Measurements from ENCODE around the gene QPRT.
A peak's percentile ranks its signal among the peaks of the same experiment; 100 is the strongest.

The QPRT gene

DNA sequence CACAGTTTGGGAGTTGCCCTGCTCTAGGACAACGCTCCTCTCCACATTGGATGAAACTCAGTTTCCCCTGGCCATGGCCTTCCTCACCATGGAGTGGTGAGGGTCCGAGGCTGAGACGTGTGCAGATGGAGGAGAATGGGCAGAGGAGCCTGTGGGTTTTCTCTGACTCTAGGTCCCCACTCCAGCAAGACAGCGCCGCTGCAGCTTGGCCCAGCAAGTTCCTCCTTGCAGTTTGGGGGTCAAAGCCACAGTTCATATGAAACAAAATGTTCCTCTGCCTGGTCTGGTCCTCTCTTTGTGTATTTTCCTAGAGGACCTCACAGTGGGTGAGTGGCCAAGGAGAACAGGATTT lies 64.5 kb downstream of the QPRT start:
- no peak overlapping the region for H3K4me2 ChIP-seq (ENCODE audit: insufficient read depth, low read length)
- no peak overlapping the region for H3K4me3 ChIP-seq (ENCODE audit: low read depth in 1 of 2, low read length in 2 of 2)
- H3K27ac ChIP-seq (ENCODE audit: low read length), result no peak overlapping the region

DNA sequence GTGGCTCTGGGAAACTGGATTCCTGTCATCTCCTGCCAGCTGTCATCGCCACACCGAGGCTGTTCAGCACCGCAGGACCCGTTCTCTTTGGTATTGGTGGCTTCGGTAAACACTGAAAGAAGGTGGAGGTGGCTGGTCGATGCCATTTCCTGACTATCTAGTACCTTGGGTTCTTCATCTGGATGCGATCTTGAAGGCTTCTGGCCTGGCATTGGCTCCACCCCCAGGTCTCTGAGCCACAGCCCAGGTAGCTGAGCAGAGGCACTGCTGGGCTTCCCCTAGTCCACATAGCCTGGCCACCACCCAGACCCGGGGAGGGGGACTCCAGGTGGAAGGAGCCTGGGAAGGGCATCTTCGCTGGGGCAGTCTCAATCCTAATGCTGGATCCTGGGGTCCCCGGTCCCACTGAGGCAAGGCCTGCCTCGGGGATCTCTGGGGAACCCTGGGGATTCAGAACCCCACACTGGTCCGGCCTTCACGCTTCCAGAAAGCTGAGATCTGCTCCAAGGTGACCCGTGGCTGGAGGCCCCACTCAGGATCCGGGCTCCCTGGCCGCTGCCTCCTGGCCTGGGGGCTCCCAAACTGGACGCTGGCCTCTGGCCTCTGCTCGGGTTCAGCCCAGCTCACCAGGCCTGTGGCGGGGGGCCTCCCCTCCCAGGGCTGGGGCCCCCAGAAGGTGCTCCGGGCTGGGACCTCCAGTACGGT lies 65.0 kb downstream of the QPRT start:
- peaks cover 5% of the 10 kb centered on the region for H3K36me3 ChIP-seq (ENCODE audit: insufficient read depth, low read length)

More for the DNA sequence above, 64.5 kb downstream of the QPRT start:
- no peak overlapping the region for H3K9ac ChIP-seq (ENCODE audit: low read depth, low read length)
- no peak for TF ChIP-seq EZH2 (IDR thresholded peaks at IDR 0.05; ENCODE audit: borderline replicate concordance, low read depth, low read length, severe bottlenecking)
- TF ChIP-seq, protein P1, sequence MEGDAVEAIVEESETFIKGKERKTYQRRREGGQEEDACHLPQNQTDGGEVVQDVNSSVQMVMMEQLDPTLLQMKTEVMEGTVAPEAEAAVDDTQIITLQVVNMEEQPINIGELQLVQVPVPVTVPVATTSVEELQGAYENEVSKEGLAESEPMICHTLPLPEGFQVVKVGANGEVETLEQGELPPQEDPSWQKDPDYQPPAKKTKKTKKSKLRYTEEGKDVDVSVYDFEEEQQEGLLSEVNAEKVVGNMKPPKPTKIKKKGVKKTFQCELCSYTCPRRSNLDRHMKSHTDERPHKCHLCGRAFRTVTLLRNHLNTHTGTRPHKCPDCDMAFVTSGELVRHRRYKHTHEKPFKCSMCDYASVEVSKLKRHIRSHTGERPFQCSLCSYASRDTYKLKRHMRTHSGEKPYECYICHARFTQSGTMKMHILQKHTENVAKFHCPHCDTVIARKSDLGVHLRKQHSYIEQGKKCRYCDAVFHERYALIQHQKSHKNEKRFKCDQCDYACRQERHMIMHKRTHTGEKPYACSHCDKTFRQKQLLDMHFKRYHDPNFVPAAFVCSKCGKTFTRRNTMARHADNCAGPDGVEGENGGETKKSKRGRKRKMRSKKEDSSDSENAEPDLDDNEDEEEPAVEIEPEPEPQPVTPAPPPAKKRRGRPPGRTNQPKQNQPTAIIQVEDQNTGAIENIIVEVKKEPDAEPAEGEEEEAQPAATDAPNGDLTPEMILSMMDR (IDR thresholded peaks at IDR 0.05; ENCODE audit: borderline replicate concordance, extremely low read depth, low read length, poor library complexity, severe bottlenecking), result no peak
- H3K4me1 ChIP-seq (ENCODE audit: insufficient read depth, low read length), result peaks cover 34% of the 10 kb centered on the region
- H3K9me3 ChIP-seq (ENCODE audit: insufficient read depth, low read length, severe bottlenecking), result no peaks in the 10 kb centered on the region
- ATAC-seq (ENCODE audit: insufficient read depth, low read depth) (no peak), DNase-seq (no peak)
- no peaks in the 10 kb centered on the region for H4K20me1 ChIP-seq (ENCODE audit: insufficient read depth, low read length)
- H3K79me2 ChIP-seq (ENCODE audit: insufficient read depth, low read length), result peaks cover 14% of the 10 kb centered on the region
- H2AFZ ChIP-seq (ENCODE audit: low read depth, low read length), result no peak overlapping the region
- peaks cover 5% of the 10 kb centered on the region for H3K36me3 ChIP-seq (ENCODE audit: insufficient read depth, low read length)
- H3K27me3 ChIP-seq (ENCODE audit: insufficient read depth, low read length, poor library complexity), result no peaks in the 10 kb centered on the region

DNA sequence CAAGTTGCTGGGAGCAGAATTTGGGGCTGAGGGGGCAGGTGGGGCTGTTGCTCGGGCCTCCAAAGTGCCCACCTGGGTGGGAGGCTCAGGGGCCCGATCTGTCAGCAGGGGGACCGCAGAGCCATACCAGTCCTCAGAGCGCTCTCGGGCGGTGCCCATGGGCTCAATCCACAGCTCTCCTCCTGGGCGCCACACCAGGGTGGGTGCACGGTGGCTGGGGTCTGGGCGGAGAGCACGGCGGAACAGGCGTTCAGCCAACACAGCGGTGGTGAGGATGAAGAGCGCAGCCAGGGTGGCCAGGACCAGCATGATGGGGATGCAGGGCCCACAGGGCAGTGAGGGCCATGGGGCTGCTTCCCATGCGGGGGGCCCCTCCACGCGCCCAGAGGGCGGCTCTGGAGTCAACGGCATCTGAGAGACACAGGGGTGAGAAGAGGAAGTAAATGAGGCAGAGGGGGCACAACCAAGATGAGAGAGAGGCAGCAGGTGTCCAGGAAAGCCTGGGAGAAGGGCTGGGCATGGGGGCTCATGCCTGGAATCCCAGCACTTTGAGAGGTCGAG lies 65.6 kb downstream of the QPRT start:
- Histone ChIP-seq H3K79me2 (ENCODE audit: insufficient read depth, low read length) (peaks cover 14% of the 10 kb centered on the region), H3K27me3 (ENCODE audit: insufficient read depth, low read length, poor library complexity) (no peaks in the 10 kb centered on the region), H3K27ac (ENCODE audit: low read length) (peak overlapping the region; percentile 85), H2AFZ (ENCODE audit: low read depth, low read length) (no peak overlapping the region), H3K9me3 (ENCODE audit: insufficient read depth, low read length, severe bottlenecking) (no peaks in the 10 kb centered on the region), H4K20me1 (ENCODE audit: insufficient read depth, low read length) (no peaks in the 10 kb centered on the region), H3K4me3 (ENCODE audit: low read depth in 1 of 2, low read length in 2 of 2) (peak overlapping the region in 1 of 2 experiments; percentile 74; a peak in 3 of 4 replicates), H3K4me2 (ENCODE audit: insufficient read depth, low read length) (peak overlapping the region; percentile 94), H3K36me3 (ENCODE audit: insufficient read depth, low read length) (peaks cover 5% of the 10 kb centered on the region), H3K9ac (ENCODE audit: low read depth, low read length) (peak overlapping the region; percentile 82), H3K4me1 (ENCODE audit: insufficient read depth, low read length) (peaks cover 27% of the 10 kb centered on the region)
- TF ChIP-seq, protein P1 (IDR thresholded peaks at IDR 0.05; ENCODE audit: borderline replicate concordance, extremely low read depth, low read length, poor library complexity, severe bottlenecking), result no peak
- TF ChIP-seq EZH2 (IDR thresholded peaks at IDR 0.05; ENCODE audit: borderline replicate concordance, low read depth, low read length, severe bottlenecking), result no peak
- DNase-seq (peak; percentile 19), ATAC-seq (ENCODE audit: insufficient read depth, low read depth) (no peak)

More for the DNA sequence above, 65.0 kb downstream of the QPRT start:
- H3K27ac ChIP-seq (ENCODE audit: low read length), result no peak overlapping the region
- DNase-seq, result no peak
- no peaks in the 10 kb centered on the region for H3K9me3 ChIP-seq (ENCODE audit: insufficient read depth, low read length, severe bottlenecking)
- H3K4me1 ChIP-seq (ENCODE audit: insufficient read depth, low read length), result peaks cover 28% of the 10 kb centered on the region
- ATAC-seq (ENCODE audit: insufficient read depth, low read depth), result no peak
- H4K20me1 ChIP-seq (ENCODE audit: insufficient read depth, low read length), result no peaks in the 10 kb centered on the region
- 0 out of 2 replicates have a peak overlapping the region, but pooled peaks have one; percentile 82 for H3K9ac ChIP-seq (ENCODE audit: low read depth, low read length)
- peaks cover 14% of the 10 kb centered on the region for H3K79me2 ChIP-seq (ENCODE audit: insufficient read depth, low read length)
- no peak overlapping the region for H3K4me3 ChIP-seq (ENCODE audit: low read depth in 1 of 2, low read length in 2 of 2)
- no peak overlapping the region; the same call in 1 of the 2 replicates for H3K4me2 ChIP-seq (ENCODE audit: insufficient read depth, low read length)
- H3K27me3 ChIP-seq (ENCODE audit: insufficient read depth, low read length, poor library complexity), result no peaks in the 10 kb centered on the region
- H2AFZ ChIP-seq (ENCODE audit: low read depth, low read length), result no peak overlapping the region
- TF ChIP-seq, protein P1 (IDR thresholded peaks at IDR 0.05; ENCODE audit: borderline replicate concordance, extremely low read depth, low read length, poor library complexity, severe bottlenecking), result no peak
- TF ChIP-seq EZH2 (IDR thresholded peaks at IDR 0.05; ENCODE audit: borderline replicate concordance, low read depth, low read length, severe bottlenecking), result no peak

All from DND-41 (cell line).